Heart right ventricle (tissue), 16 donors: Measurements from ENCODE around the gene UACA. TPM values are rescaled to one million over a fixed set of nuclear protein-coding genes. Genes with fewer than 3 reads are reported as not detected.

Source experiments
- ATAC-seq, 8 donors: fragments of 200-7000 bp; cut with Tn5 transposase; one replicate each; pipeline ENCODE4 v1.9.1; 2020; ENCODE audit warnings: mild to moderate bottlenecking in 8 of 8, moderate library complexity in 8 of 8, moderate number of reproducible peaks in 1 of 8
- DNase-seq, 2 donors: peaks; one replicate each; pipeline ENCODE4 v3.0.0-alpha.2; 2020
- H3K27ac ChIP-seq, 10 donors: fragments of 200-600 bp; sonication (generic) in 2 of 10; one replicate each; pipeline versions ENCODE4 v1.5.0 to v1.8.0; 2020 to 2022; ENCODE audit warnings: mild to moderate bottlenecking in 3 of 10
- H3K27me3 ChIP-seq, 7 donors: fragments of 200-600 bp; one replicate each; pipeline ENCODE4 v1.8.0; 2021 to 2022; ENCODE audit warnings: mild to moderate bottlenecking in 2 of 7
- H3K36me3 ChIP-seq, 9 donors: fragments of 200-600 bp; sonication (generic) in 1 of 9; one replicate each; pipeline versions ENCODE4 v1.5.0 to v1.8.0; 2020 to 2022; ENCODE audit warnings: mild to moderate bottlenecking in 2 of 9
- H3K4me1 ChIP-seq, 9 donors: fragments of 200-600 bp; sonication (generic) in 1 of 9; one replicate each; pipeline versions ENCODE4 v1.5.0 to v1.8.0; 2020 to 2022; ENCODE audit warnings: mild to moderate bottlenecking in 4 of 9
- H3K4me3 ChIP-seq, 10 donors: fragments of 200-600 bp; sonication (generic) in 2 of 10; one replicate each; pipeline versions ENCODE4 v1.5.0 to v1.8.0; 2020 to 2022; ENCODE audit warnings: mild to moderate bottlenecking in 7 of 10, moderate library complexity in 2 of 10
- H3K9me3 ChIP-seq, 11 donors: fragments of 200-600 bp in 10 of 11; sonication (generic) in 2 of 11; one replicate each; pipeline versions ENCODE4 v1.5.0 to v1.8.0; 2013 to 2022; ENCODE audit warnings: mild to moderate bottlenecking in 2 of 11, control low read depth in 1 of 11, moderate library complexity in 1 of 11
- CTCF ChIP-seq, 9 donors: fragments of 200-600 bp; sonication (generic) in 2 of 9; IDR thresholded peaks; one replicate each; pipeline versions ENCODE4 v1.5.0 to v1.8.0; 2021 to 2022; ENCODE audit warnings: antibody characterized with exemption in 9 of 9, mild to moderate bottlenecking in 5 of 9, moderate library complexity in 1 of 9
- WGBS, 2 donors: extraction: QIAGEN DNeasy Blood & Tissue Kit; methylation state at CpG; one replicate each; pipeline ENCODE4 v1.1.7; 2013; ENCODE audit warnings: inconsistent platforms in 1 of 2; 5-methylcytosine and 5-hydroxymethylcytosine counted together
- intact Hi-C, 10 donors: fragments of 100-400 bp; cut with DNase I; formaldehyde crosslinking; loops; one replicate each; pipeline versions ENCODE4 v1.11.1 to v1.14.2; 2022
- polyA plus RNA-seq, 2 donors: library from polyadenylated mRNA; stranded (reverse); fragments of 200-250 nt; gene quantifications; one replicate each; pipeline ENCODE4 v1.2.3, GENCODE V29; 2013
- total RNA-seq, 10 donors: library from RNA; stranded (reverse); fragmentation: NEBNext Ultra II Directional in 3 of 10; extraction: Animal tissue kit (Norgen Biotek cat#: 25700) in 3 of 10; gene quantifications; one replicate each; pipeline versions ENCODE4 v1.2.1 to v1.2.4, GENCODE V29; 2021 to 2023
- donor health status: Arrhythmogenic right ventricular cardiomyopathy.
- donor health status: ischemic (EF 13 %, LVEDD 7.1; RV severe dilation, severe dysfunction).
- donor health status: healthy with polysubstance abuse.
- donor health status: DM: no; HTN: yes; CAD: no.
- donor health status: DM: no; HTN: no; CAD: no.
- donor health status: ischemic (EF 25% LVEDD 6.9; RV normal size, moderate dysfunction).
- donor health status: ischemic (EF 25% LVEDD 5.7; RV mildly dilated, moderate dysfunction).
- donor health status: healthy.
- donor health status: DM: yes; HTN: yes; CAD: no.
- donor health status: Ischemic cardiomyopathy.
- donor health status: ischemic (EF 35%, LVEDD 5.7; RV mildly dilated, moderate dysfunction).
- donor health status: nonischemic (EF 11% LVEDD 7.7; RV severe dilation, severe dysfunction).
- donor health status: DM: yes; HTN: yes; CAD: no.
- donor health status: PGD.
- donor health status: ischemic (EF 29% LVEDD 5.4; RV normal size, mild dysfunction).
- donor health status: nonischemic (EF 23%, LVEDD 6.1; RV moderate dilation, normal function).

UACA gene
- total and polyA plus RNA-seq, 12 donors: 14.2 to 75.4 (median 47.1) TPM

GRCh38 chr15:70659662-70660061, 103.7 kb downstream of the UACA start:
- no peak for TF ChIP-seq CTCF (IDR thresholded peaks at IDR 0.05)
- DNase-seq: no peak
- no peak for ATAC-seq
- Histone ChIP-seq H3K4me3 (no peak overlapping the region), H3K4me1 (peaks cover 0 to 17% (median 0%) of the 10 kb centered on the region in 9 donors), H3K9me3 (no peaks in the 10 kb centered on the region), H3K27ac (no peak overlapping the region), H3K27me3 (no peaks in the 10 kb centered on the region), H3K36me3 (peaks cover 0 to 84% (median 35%) of the 10 kb centered on the region in 9 donors)
- intact Hi-C loops: no loop called here
- 79 to 86% methylated on average over 3 of the region's 3 CpGs for WGBS, 2 donors

GRCh38 chr15:70658641-70659040, 104.7 kb downstream of the UACA start:
- intact Hi-C loops: no loop called here
- Histone ChIP-seq H3K27ac (no peak overlapping the region), H3K27me3 (no peaks in the 10 kb centered on the region), H3K36me3 (peaks cover 0 to 84% (median 31%) of the 10 kb centered on the region in 9 donors), H3K9me3 (no peaks in the 10 kb centered on the region), H3K4me1 (peaks cover 0 to 12% (median 0%) of the 10 kb centered on the region in 9 donors), H3K4me3 (no peak overlapping the region)
- TF ChIP-seq CTCF (IDR thresholded peaks at IDR 0.05): no peak
- DNase-seq (no peak), ATAC-seq (no peak)
- WGBS, 2 donors: 92 to 94% methylated on average over 3 of the region's 3 CpGs

GRCh38 chr15:70653426-70653825, 109.9 kb downstream of the UACA start:
- Histone ChIP-seq H3K9me3 (no peaks in the 10 kb centered on the region), H3K36me3 (peaks cover 0 to 66% (median 31%) of the 10 kb centered on the region in 9 donors), H3K27ac (no peak overlapping the region), H3K4me1 (peaks cover 0 to 7% (median 0%) of the 10 kb centered on the region in 9 donors), H3K27me3 (no peaks in the 10 kb centered on the region), H3K4me3 (no peak overlapping the region)
- no peak for ATAC-seq
- DNase-seq: no peak
- TF ChIP-seq CTCF (IDR thresholded peaks at IDR 0.05): no peak
- intact Hi-C loops: no loop called here
- WGBS, 2 donors: 94 to 96% methylated on average over 4 of the region's 4 CpGs

GRCh38 chr15:70652341-70652740, 111.0 kb downstream of the UACA start:
- H3K4me1 ChIP-seq: peaks cover 0 to 7% (median 0%) of the 10 kb centered on the region in 9 donors
- no peaks in the 10 kb centered on the region for H3K9me3 ChIP-seq
- H3K27ac ChIP-seq: no peak overlapping the region
- 96 to 99% methylated on average over 2 of the region's 2 CpGs for WGBS, 2 donors
- DNase-seq: no peak
- intact Hi-C loops: no loop called here
- no peak for ATAC-seq
- TF ChIP-seq CTCF (IDR thresholded peaks at IDR 0.05): no peak
- peaks cover 0 to 55% (median 22%) of the 10 kb centered on the region in 9 donors for H3K36me3 ChIP-seq
- no peaks in the 10 kb centered on the region for H3K27me3 ChIP-seq
- no peak overlapping the region for H3K4me3 ChIP-seq
